Hippocampal formation (tissue), 2 donors: ENCODE results near the gene MOB3B.

Experiments used
- DNase-seq, 2 donors: peaks; one replicate each; lab custom pipeline; 2025; lab: John Stamatoyannopoulos, UW

Gene MOB3B

DNA sequence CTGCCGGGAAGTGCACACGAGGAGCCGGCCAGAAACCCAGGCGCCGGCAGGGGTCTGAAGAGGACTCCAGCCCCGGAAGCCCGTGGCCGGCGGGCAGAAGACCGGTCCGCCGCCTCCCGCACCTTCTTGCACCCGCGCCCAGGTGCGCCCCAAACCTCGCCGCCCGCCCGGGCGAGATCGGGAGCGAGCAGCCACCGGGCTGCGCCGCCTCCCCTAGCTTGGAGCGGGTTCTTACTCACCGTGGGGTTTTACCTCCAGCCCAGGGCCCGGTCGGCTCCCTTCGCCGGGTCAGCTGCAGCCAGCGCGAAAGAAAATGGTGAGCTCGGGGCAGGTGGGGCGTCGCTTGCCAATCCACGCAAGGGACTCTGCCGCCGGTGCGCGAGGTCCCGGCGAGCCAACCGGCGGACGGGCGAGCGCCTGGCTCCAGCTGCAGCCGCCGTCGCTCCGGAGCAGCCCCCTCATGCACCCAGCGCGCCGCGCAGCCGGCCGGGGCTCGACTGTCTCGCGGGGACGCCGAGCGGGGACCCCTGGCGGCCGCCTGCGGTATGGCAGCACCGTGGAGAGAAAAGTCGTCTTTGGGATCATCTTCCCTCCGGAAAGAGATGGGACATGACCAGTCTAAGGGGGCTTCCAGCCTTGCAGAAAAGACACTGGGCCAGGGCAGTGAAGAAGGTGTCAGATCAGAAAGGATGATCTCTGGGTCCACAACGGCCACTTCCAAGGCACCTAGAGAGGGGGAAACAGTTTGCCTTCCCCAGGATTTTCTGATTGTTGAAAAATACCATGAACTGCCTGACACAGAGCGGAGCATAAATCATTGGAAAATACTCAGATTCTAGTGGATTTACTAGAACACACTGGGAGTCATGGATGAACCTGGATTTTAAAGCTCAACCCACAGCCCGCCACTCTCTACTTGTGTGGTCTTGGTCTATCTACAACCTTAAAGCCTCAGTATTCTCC, at the start of gene MOB3B:
MOB3B (minus strand) TSS at position 499 of the 963 bp plus-strand sequence. CDS start 74,264 bp downstream, outside the sequence.
- peak; percentile 74 to 86 for DNase-seq

DNA sequence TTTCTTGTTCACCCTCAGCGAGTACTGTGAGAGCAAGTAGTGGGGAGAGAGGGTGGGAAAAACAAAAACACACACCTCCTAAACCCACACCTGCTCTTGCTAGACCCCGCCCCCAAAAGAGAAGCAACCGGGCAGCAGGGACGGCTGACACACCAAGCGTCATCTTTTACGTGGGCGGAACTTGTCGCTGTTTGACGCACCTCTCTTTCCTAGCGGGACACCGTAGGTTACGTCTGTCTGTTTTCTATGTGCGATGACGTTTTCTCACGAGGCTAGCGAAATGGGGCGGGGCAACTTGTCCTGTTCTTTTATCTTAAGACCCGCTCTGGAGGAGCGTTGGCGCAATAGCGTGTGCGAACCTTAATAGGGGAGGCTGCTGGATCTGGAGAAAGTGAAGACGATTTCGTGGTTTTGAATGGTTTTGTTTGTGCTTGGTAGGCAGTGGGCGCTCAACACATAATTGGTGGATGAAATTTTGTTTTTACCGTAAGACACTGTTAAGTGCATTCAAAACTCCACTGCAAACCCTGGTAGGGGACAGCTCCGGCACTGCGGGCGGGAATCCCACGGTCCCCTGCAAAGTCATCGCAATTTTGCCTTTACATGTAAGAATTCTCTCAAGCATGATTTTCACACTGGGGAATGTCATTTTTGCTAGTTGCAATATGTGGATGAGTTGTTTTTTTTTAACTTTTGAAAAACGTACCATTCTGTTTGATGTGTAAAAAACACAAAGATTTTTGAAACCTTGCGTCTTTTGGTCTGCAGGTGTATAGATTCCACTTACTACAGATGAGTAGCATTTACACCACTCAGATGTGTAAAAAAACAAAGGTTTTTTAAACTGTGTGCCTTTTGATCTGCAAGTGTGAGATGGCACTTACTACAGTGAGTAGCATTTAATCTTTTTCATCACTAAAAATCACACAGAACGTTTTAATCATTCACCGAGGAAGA, 44.3 kb upstream of the MOB3B start:
- DNase-seq = peak; percentile 94 to 96

GRCh38 chr9:27572918-27573633, 43.5 kb upstream of the MOB3B start, which contains the start of gene C9orf72:
TSS of gene C9orf72 (minus strand) at chr9:27573481. CDS start at chr9:27567120, 6,361 bp downstream.
- DNase-seq = peak; percentile 87 to 94

- DNase-seq = peak; percentile 46 to 64
Observed at GRCh38 chr9:27572566-27572917, 42.9 kb upstream of the MOB3B start.

DNA sequence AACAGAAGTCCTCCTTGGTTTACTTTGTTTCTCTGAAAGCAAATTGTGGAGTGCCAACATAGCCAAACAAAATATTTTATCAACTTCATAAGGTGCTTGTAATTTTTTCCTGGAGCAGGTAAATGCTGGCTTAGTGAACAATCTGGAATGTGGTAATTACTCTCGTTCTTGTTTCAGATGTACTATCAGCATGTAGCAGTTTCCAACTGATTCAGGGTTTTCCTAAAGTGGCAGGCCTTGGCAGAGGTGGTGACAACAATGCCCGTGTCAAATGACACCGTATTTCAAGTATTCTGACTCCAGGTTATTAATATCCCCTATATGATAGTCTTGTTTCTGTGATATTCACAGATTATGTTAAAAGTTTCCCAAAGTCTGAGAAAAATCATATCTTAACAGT, 42.4 kb upstream of the MOB3B start:
- no peak for DNase-seq

GRCh38 chr9:27571011-27571410, 41.4 kb upstream of the MOB3B start:
- no peak for DNase-seq

DNA sequence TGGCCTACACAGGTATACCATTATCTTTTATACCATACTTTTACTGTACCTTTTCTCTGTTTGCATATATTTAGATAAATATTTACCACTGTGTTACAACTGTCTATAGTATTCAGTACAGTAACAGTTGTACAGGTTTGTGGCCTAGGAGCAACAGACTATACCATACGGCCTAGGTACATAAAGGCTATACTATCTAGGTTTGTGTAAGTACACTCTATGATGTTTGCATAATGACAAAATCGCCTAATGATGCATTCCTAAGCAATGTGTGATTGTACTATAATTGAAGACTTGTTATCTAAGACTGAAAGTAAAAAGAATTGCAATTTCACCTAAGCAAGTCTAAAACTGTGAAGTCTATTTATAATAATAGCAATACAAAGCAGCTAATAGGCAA, 39.8 kb upstream of the MOB3B start:
- DNase-seq = no peak

DNA sequence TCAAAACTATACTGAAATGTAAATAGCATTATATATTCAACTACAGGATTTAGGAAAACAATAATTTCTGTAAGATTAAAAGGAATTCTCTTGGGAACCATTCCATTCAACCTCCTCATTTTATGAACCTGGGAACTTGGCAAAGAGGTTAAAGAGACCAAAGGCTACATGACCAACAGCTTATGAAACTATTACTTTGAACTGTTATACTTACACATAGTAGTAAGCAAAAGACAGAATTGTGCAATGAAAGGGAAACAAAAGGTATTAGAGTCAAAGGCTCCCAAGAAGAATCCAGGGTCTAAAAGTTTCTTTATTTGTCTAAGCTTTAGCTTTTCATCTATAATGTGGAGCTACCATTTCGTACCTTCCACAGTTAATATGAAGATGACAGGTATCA, 36.5 kb upstream of the MOB3B start:
- no peak for DNase-seq

GRCh38 chr9:27565696-27566095, 36.1 kb upstream of the MOB3B start:
- DNase-seq = no peak

- no peak for DNase-seq
Observed at GRCh38 chr9:27564670-27565069, 35.1 kb upstream of the MOB3B start.

DNA sequence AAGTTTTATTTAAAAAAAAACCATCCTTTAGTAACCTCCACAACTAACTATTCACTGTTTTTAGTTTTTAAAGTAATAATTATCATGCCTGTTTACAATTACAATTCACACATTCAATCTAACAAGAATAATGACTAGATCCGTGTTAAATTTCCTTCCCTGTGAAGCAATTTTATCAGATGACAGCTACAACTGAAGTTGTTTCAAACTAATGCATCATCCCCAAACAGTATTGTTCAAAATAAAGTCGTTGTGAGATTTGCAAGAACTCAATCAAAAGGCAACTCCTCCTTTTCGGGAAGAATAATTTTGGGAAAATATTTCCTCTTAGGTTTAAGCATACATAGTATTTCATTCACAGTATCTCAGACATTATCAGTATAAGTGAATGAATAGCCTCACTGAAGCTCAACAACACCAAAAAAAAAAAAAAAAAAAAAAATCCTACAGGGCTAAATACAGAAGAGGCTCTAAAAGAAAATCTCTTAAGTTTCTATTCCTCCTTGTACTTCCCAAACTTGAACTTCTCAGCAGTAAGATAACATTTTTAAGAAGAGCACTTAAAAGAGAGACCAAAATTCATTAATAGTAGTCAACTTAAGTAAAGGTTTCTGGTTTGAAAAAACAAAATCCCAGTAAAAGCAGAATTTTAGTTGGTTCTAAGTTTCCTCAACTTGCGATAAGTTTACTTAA, 34.3 kb upstream of the MOB3B start:
- no peak for DNase-seq

DNA sequence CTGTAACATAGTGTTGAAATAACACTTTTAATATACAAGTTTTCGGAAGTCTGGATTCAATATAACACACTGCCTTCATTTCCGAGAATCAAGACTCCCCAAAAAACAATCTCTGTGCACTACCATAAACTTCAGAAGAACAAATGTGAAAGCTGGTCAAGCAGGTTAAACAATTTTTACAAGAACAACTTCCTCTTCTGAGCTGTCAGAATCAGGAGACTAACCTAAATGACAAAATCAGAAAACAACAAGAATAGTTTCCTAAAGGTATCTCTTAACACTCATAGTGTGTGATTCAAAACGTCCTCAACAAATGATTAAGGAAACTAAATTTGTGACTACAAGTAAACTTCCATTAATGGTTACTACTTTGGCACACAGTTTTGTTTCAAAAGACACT, 32.1 kb upstream of the MOB3B start:
- DNase-seq = no peak

GRCh38 chr9:27560457-27560856, 30.8 kb upstream of the MOB3B start:
- DNase-seq = no peak

GRCh38 chr9:27558307-27558706, 28.7 kb upstream of the MOB3B start:
- no peak for DNase-seq

GRCh38 chr9:27556470-27556869, 26.9 kb upstream of the MOB3B start:
- no peak for DNase-seq

DNA sequence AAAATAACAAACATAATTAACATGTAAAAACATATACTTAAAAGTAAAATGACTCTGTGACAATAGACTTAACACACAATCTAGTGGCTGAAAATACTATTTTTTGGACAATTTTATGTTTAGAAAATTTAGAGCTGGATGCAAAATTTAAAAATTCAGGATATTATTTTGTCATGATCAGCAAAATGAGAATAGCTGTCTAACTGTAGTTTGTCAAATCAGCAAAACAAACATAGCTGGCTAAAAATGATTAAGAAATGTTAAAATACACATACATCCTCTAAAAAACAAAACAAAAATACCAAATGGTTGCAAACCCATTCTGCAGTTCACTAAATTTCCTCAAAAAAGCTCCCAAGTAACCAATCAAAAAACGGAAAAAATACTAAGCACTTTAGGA, 25.1 kb upstream of the MOB3B start:
- DNase-seq = no peak

GRCh38 chr9:27549196-27549755, 19.7 kb upstream of the MOB3B start:
- no peak for DNase-seq

- DNase-seq = peak in 1 of 2 donors; percentile 81
Observed at GRCh38 chr9:27548055-27548741, 18.6 kb upstream of the MOB3B start.

- no peak for DNase-seq
Observed at GRCh38 chr9:27545471-27545870, 15.9 kb upstream of the MOB3B start.

DNA sequence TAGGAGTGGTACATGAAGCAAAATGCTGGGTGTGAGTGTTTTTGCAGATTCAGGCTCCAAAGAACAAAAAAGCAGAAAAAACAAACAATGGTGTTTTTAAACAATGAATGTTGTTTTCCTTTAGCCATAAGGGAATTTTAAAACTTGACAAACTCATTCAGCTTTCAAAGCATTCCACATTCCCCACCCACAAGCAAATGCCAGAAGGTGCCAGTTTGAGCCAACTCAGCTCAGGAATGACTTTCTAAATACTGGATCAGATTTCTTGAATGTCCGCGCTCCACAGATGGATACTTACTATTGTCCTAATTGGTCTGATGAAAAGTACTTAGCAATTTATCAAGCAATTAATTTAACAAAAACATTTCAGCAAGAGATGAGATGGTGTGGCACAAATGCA, 12.9 kb upstream of the MOB3B start:
- no peak for DNase-seq
